HepG2 (cell line): ENCODE measurements around the gene UGT2B15. TPM values are rescaled to one million over a fixed set of nuclear protein-coding genes. Genes with fewer than 3 reads are reported as not detected.

Source experiments
- ARID5B ChIP-seq: IDR thresholded peaks from 2 replicates; pipeline ENCODE4 v1.4.0; 2020; ENCODE audit warnings: mild to moderate bottlenecking, missing genetic modification reagents
- BCL6 ChIP-seq: IDR thresholded peaks from 2 replicates; pipeline ENCODE4 v1.6.1; 2016; ENCODE audit warnings: missing genetic modification reagents, missing compliant biosample characterization
- CBX2 ChIP-seq, 2 experiments: fragments of 200-600 bp in 1 of 2; sonication (generic); formaldehyde crosslinking in 1 of 2; IDR thresholded peaks; 2 replicates each; pipeline versions ENCODE4 v1.7.0 to v1.8.1; 2018 to 2022; ENCODE audit warnings: low read depth in 2 of 2, low read length in 1 of 2, mild to moderate bottlenecking in 1 of 2, missing genetic modification reagents in 1 of 2
- CHD4 ChIP-seq: fragments of 200-600 bp; sonication (generic); IDR thresholded peaks from 2 replicates; pipeline ENCODE4 v1.7.0; 2017; ENCODE audit warnings: mild to moderate bottlenecking, low read length, borderline replicate concordance
- FOXP4 ChIP-seq: sonication (generic); formaldehyde crosslinking; IDR thresholded peaks from 2 replicates; pipeline ENCODE4 v1.4.0; 2020; ENCODE audit warnings: missing genetic modification reagents
- HDAC2 ChIP-seq: sonication (generic); formaldehyde crosslinking; IDR thresholded peaks from 2 replicates; pipeline ENCODE4 v1.4.0; 2020; ENCODE audit warnings: missing genetic modification reagents
- MLLT10 ChIP-seq: sonication (generic); formaldehyde crosslinking; IDR thresholded peaks from 2 replicates; pipeline ENCODE4 v1.4.0; 2020; ENCODE audit warnings: missing genetic modification reagents
- PAWR ChIP-seq: sonication (generic); formaldehyde crosslinking; IDR thresholded peaks from 2 replicates; pipeline ENCODE4 v1.4.0; 2020; ENCODE audit warnings: missing genetic modification reagents, mild to moderate bottlenecking, borderline replicate concordance
- POGZ ChIP-seq: sonication (generic); formaldehyde crosslinking; IDR thresholded peaks from 2 replicates; pipeline ENCODE4 v1.4.0; 2020; ENCODE audit warnings: mild to moderate bottlenecking, missing genetic modification reagents
- TAF15 ChIP-seq: fragments of 200-400 bp; formaldehyde crosslinking; IDR thresholded peaks from one replicate; pipeline ENCODE4 v1.6.1; 2018; ENCODE audit warnings: mild to moderate bottlenecking, low read depth, low read length; ENCODE audit not compliant: poor library complexity, severe bottlenecking
- TEF ChIP-seq: sonication (generic); formaldehyde crosslinking; IDR thresholded peaks from 2 replicates; pipeline ENCODE4 v1.5.0; 2020; ENCODE audit warnings: missing genetic modification reagents
- ZBTB40 ChIP-seq, 2 experiments: fragments of 450-650 bp in 1 of 2; sonication (generic) in 1 of 2; formaldehyde crosslinking in 1 of 2; IDR thresholded peaks; 2 replicates each; pipeline versions ENCODE4 v1.6.1 to v1.8.0; 2016 to 2022; ENCODE audit warnings: antibody characterized with exemption in 1 of 2, mild to moderate bottlenecking in 1 of 2, missing genetic modification reagents in 1 of 2
- ZFP41 ChIP-seq: sonication (generic); formaldehyde crosslinking; IDR thresholded peaks from 2 replicates; pipeline ENCODE4 v1.4.0; 2020; ENCODE audit warnings: mild to moderate bottlenecking, missing genetic modification reagents, borderline replicate concordance
- polyA plus RNA-seq, 8 experiments: library from polyadenylated mRNA; depleted of rRNA in 3 of 8; stranded (reverse) in 7 of 8; unstranded in 1 of 8; fragments of >200 nt; fragmentation: Illumina TruSeq in 4 of 8; extraction: Trizol in 4 of 8; gene quantifications; 2 replicates each; pipeline versions ENCODE4 v1.2.1 to v1.2.3, GENCODE V29; 2011 to 2016; ENCODE audit warnings: low read depth in 4 of 8, missing spikeins in 1 of 8, mixed read lengths in 1 of 8; ENCODE audit not compliant: insufficient read depth in 1 of 8
- total RNA-seq, 5 experiments: library from RNA; depleted of rRNA; stranded (reverse); fragments of >200 nt; fragmentation: Illumina TruSeq; extraction: Trizol; gene quantifications; 2 replicates each; pipeline ENCODE4 v1.2.3, GENCODE V29; 2016; ENCODE audit warnings: low read depth in 1 of 5

UGT2B15 gene
- total and polyA plus RNA-seq, 2 of the 13 experiments (the other 11 are each of a cell fraction or from before 2014, with no cell fraction given): 0.04 to 0.11 TPM

GRCh38 chr4:68658672-68659071, 11.8 kb downstream of the UGT2B15 start (continued):
- TF ChIP-seq TEF (CRISPR knock-in tag) (no peak), CBX2 (IDR thresholded peaks at IDR 0.05; ENCODE audit: low read depth, low read length) (no peak), CBX2 (CRISPR knock-in tag; IDR thresholded peaks at IDR 0.05; ENCODE audit: low read depth) (no peak), HDAC2 (CRISPR knock-in tag) (peak; percentile 21; the same call in 1 of the 2 replicates), CHD4 (no peak), BCL6 (CRISPR knock-in tag) (peak; percentile 91), ZFP41 (no peak), POGZ (CRISPR knock-in tag) (0 out of 2 replicates have a peak, but pooled peaks have one; percentile 27), MLLT10 (no peak), ZBTB40 (IDR thresholded peaks at IDR 0.05) (no peak), ZBTB40 (CRISPR knock-in tag; IDR thresholded peaks at IDR 0.05) (no peak), TAF15 (no peak), FOXP4 (CRISPR knock-in tag) (peak; percentile 86), ARID5B (peak; percentile 74), PAWR (no peak)
